ENCODE data around the gene SREBF2.

GRCh38 chr22:41836551-41836950, 3.6 kb downstream of the SREBF2 start:
- no peak for TF ChIP-seq POLR2AphosphoS5 (IDR thresholded peaks at IDR 0.05; ENCODE audit: borderline replicate concordance, low read depth, low read length)
- TF ChIP-seq EZH2 (IDR thresholded peaks at IDR 0.05), result no peak

Measured in SK-N-MC (cell line).